ENCODE data around the gene ESR1. TPM values are rescaled to one million over a fixed set of nuclear protein-coding genes. Genes with fewer than 3 reads are reported as not detected.

Gene ESR1
- total RNA-seq, 2 experiments from 2014 or later: 0.06 TPM; not detected in 1

DNA sequence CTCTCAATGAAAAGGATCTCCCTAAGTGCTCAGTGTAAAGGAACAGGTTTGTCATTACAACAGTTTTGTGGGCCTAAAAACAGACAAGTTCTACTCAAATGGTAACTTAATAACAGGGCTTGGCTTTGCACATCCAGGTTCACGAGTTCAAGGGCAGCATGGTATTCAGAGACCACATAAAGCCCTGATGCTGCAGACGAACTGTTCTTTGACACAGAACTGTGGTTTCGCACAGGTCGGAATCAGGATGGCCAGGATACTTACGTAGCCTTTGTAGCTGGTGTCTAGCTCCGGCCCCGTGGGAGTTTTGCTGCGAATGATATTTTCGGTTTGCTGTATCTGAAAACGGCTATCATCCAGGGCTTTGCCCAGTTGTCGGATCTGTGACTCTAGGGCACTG, 335.9 kb downstream of the ESR1 start:
- Histone ChIP-seq H3K4me1 (ENCODE audit: insufficient read depth, low read length, poor library complexity, severe bottlenecking) (no peaks in the 10 kb centered on the region), H3K4me2 (ENCODE audit: low read length) (no peak overlapping the region), H3K79me2 (ENCODE audit: insufficient read depth, low read depth, low read length) (no peaks in the 10 kb centered on the region), H3K4me3 (ENCODE audit: low read depth, low read length, poor library complexity, severe bottlenecking) (no peak overlapping the region), H3K9me3 (ENCODE audit: low read length) (no peaks in the 10 kb centered on the region), H3K9me2 (ENCODE audit: insufficient read depth, low read length) (no peaks in the 10 kb centered on the region), H3K27ac (ENCODE audit: low read depth, low read length, poor library complexity, severe bottlenecking) (no peak overlapping the region), H4K20me1 (ENCODE audit: insufficient read depth, low read length) (no peaks in the 10 kb centered on the region), H2AFZ (ENCODE audit: low read length) (no peak overlapping the region), H3K36me3 (ENCODE audit: insufficient read depth, low read length) (peaks cover 74% of the 10 kb centered on the region)
- intact Hi-C loops (cut with micrococcal nuclease; ENCODE audit: unreplicated experiment): no loop called here
- CTCF ChIA-PET (ENCODE audit: unreplicated experiment): no interaction called here
- TF ChIP-seq, protein P1, sequence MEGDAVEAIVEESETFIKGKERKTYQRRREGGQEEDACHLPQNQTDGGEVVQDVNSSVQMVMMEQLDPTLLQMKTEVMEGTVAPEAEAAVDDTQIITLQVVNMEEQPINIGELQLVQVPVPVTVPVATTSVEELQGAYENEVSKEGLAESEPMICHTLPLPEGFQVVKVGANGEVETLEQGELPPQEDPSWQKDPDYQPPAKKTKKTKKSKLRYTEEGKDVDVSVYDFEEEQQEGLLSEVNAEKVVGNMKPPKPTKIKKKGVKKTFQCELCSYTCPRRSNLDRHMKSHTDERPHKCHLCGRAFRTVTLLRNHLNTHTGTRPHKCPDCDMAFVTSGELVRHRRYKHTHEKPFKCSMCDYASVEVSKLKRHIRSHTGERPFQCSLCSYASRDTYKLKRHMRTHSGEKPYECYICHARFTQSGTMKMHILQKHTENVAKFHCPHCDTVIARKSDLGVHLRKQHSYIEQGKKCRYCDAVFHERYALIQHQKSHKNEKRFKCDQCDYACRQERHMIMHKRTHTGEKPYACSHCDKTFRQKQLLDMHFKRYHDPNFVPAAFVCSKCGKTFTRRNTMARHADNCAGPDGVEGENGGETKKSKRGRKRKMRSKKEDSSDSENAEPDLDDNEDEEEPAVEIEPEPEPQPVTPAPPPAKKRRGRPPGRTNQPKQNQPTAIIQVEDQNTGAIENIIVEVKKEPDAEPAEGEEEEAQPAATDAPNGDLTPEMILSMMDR (conservative IDR thresholded peaks at IDR 0.05; ENCODE audit: low read length): no peak
- no peak for TF ChIP-seq EZH2phosphoT487 (IDR thresholded peaks at IDR 0.05; ENCODE audit: borderline replicate concordance, low read depth, low read length)
- DNase-seq (ENCODE audit: low spot score): no peak
- POLR2A ChIA-PET: interaction anchor here (1.8 to 2.0 kb wide), 2 partner anchors 10 to 15 kb away, joined by 6 to 11 read pairs; no protein-coding TSS in a partner anchor
- no TSS peak for BruUV-seq (replicated peaks)

DNA sequence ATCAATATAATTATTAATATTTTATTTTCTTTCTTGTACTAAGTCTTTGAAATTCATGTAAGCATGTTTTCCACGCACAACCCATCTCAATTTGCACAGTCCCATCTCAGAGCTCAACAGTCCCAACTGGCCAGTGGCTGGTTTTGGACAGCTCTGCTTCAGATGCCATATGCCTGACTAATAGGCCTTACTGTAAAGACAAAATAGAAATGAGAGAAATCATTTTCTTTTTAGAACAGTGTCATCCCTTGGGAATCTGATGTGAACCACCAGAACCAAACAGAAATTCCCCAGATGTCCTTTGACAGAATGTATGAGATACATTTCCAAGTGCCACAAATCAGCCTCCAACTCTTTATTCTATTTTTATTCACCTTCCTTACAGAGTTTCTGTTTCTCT, 338.9 kb downstream of the ESR1 start:
- Histone ChIP-seq H3K4me3 (ENCODE audit: low read depth, low read length, poor library complexity, severe bottlenecking) (no peak overlapping the region), H3K79me2 (ENCODE audit: insufficient read depth, low read depth, low read length) (no peaks in the 10 kb centered on the region), H3K27ac (ENCODE audit: low read depth, low read length, poor library complexity, severe bottlenecking) (no peak overlapping the region), H3K36me3 (ENCODE audit: insufficient read depth, low read length) (peaks cover 80% of the 10 kb centered on the region), H3K9me3 (ENCODE audit: low read length) (no peaks in the 10 kb centered on the region), H3K4me1 (ENCODE audit: insufficient read depth, low read length, poor library complexity, severe bottlenecking) (no peaks in the 10 kb centered on the region), H4K20me1 (ENCODE audit: insufficient read depth, low read length) (no peaks in the 10 kb centered on the region), H3K4me2 (ENCODE audit: low read length) (no peak overlapping the region), H3K9me2 (ENCODE audit: insufficient read depth, low read length) (no peaks in the 10 kb centered on the region), H2AFZ (ENCODE audit: low read length) (no peak overlapping the region)
- BruUV-seq (replicated peaks): no TSS peak
- DNase-seq (ENCODE audit: low spot score): no peak
- POLR2A ChIA-PET: interaction anchor here (0.8 kb wide), 1 partner anchor 159 kb away, joined by 3 read pairs; no protein-coding TSS in a partner anchor
- intact Hi-C loops (cut with micrococcal nuclease; ENCODE audit: unreplicated experiment): no loop called here
- no peak for TF ChIP-seq EZH2phosphoT487 (IDR thresholded peaks at IDR 0.05; ENCODE audit: borderline replicate concordance, low read depth, low read length)
- TF ChIP-seq, protein P1 (conservative IDR thresholded peaks at IDR 0.05; ENCODE audit: low read length): no peak
- CTCF ChIA-PET (ENCODE audit: unreplicated experiment): no interaction called here

DNA sequence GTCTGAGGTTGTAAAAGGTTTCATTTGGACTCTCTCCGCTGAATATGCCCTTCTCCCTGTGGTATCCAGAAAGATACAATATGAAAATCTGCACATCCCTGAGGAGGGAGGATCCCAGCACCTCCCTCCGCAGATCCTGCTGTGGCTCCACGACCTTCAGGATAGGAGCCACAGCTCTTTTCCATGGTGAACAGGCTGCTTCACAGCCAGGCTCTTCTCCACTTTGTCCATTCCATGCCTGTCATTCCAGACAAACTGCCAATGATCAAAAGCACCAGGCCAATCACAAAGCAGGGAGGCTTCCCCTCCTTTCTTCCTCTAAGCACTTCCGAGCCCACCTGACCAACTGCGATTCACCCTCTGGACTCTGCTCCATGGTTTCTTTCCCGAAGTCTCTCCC, 339.8 kb downstream of the ESR1 start:
- BruUV-seq (replicated peaks): no TSS peak
- no peak for DNase-seq (ENCODE audit: low spot score)
- Histone ChIP-seq H3K4me1 (ENCODE audit: insufficient read depth, low read length, poor library complexity, severe bottlenecking) (no peaks in the 10 kb centered on the region), H3K4me3 (ENCODE audit: low read depth, low read length, poor library complexity, severe bottlenecking) (no peak overlapping the region), H3K4me2 (ENCODE audit: low read length) (no peak overlapping the region), H3K9me3 (ENCODE audit: low read length) (no peaks in the 10 kb centered on the region), H3K36me3 (ENCODE audit: insufficient read depth, low read length) (peaks cover 87% of the 10 kb centered on the region), H3K79me2 (ENCODE audit: insufficient read depth, low read depth, low read length) (no peaks in the 10 kb centered on the region), H3K9me2 (ENCODE audit: insufficient read depth, low read length) (no peaks in the 10 kb centered on the region), H2AFZ (ENCODE audit: low read length) (no peak overlapping the region), H3K27ac (ENCODE audit: low read depth, low read length, poor library complexity, severe bottlenecking) (no peak overlapping the region), H4K20me1 (ENCODE audit: insufficient read depth, low read length) (no peaks in the 10 kb centered on the region)
- ChIA-PET POLR2A (no interaction called here), CTCF (ENCODE audit: unreplicated experiment) (no interaction called here)
- intact Hi-C loops (cut with micrococcal nuclease; ENCODE audit: unreplicated experiment): no loop called here
- TF ChIP-seq EZH2phosphoT487 (IDR thresholded peaks at IDR 0.05; ENCODE audit: borderline replicate concordance, low read depth, low read length): no peak
- TF ChIP-seq, protein P1 (conservative IDR thresholded peaks at IDR 0.05; ENCODE audit: low read length): no peak
